Lower leg skin (tissue), 4 donors: ENCODE measurements around the gene TPO. TPM values are rescaled to one million over a fixed set of nuclear protein-coding genes. Genes with fewer than 3 reads are reported as not detected.

Experiments
- DNase-seq, 2 donors: peaks; one replicate each; pipeline ENCODE4 v3.0.0-alpha.2; 2019; ENCODE audit warnings: low spot score in 2 of 2
- H3K4me3 ChIP-seq: fragments of 200-600 bp; sonication (generic); 2 replicates; pipeline ENCODE4 v1.5.1; 2017; ENCODE audit warnings: mild to moderate bottlenecking, low read depth; ENCODE audit not compliant: poor library complexity, severe bottlenecking
- CTCF ChIP-seq, 3 donors: fragments of 450-650 bp; IDR thresholded peaks; one replicate each; pipeline ENCODE4 v1.5.1; 2016; ENCODE audit warnings: antibody characterized with exemption in 3 of 3, mild to moderate bottlenecking in 3 of 3, moderate library complexity in 2 of 3
- POLR2A ChIP-seq, 2 donors: fragments of 450-650 bp; IDR thresholded peaks; one replicate each; pipeline ENCODE4 v1.6.1; 2016 to 2017; ENCODE audit warnings: antibody characterized with exemption in 2 of 2, mild to moderate bottlenecking in 1 of 2, moderate library complexity in 1 of 2
- WGBS, 2 donors: methylation state at CpG; one replicate each; pipeline ENCODE4 v1.1.5; 2018; 5-methylcytosine and 5-hydroxymethylcytosine counted together
- intact Hi-C: fragments of 100-400 bp; cut with DNase I; formaldehyde crosslinking; loops from one replicate; pipeline ENCODE4 v1.15.0; 2023; ENCODE audit warnings: low total_unique reads
- total RNA-seq, 4 donors: library from RNA; depleted of rRNA; stranded (reverse); fragments of >200 nt; gene quantifications; one replicate each; pipeline ENCODE4 v1.1.0, GENCODE V29; 2016

The TPO gene
- total RNA-seq, 4 donors from 2014 or later, result 0.64 to 5.9 (median 2.2) TPM

- peak in 1 of 2 donors; percentile 72 for DNase-seq
- 89 to 94% methylated on average over 22 of the region's 22 CpGs for WGBS, 2 donors
- intact Hi-C loops, result no loop called here
- H3K4me3 ChIP-seq, result no peak overlapping the region
- TF ChIP-seq POLR2A (IDR thresholded peaks at IDR 0.05) (no peak), CTCF (IDR thresholded peaks at IDR 0.05) (no peak)
These were observed 8.9 kb downstream of the TPO start for GRCh38 chr2:1422131-1422530.

- peak in 1 of 2 donors; percentile 45 for DNase-seq
- TF ChIP-seq CTCF (IDR thresholded peaks at IDR 0.05), result no peak
- TF ChIP-seq POLR2A (IDR thresholded peaks at IDR 0.05), result no peak
- WGBS, 2 donors, result 86 to 93% methylated on average over 26 of the region's 26 CpGs
- intact Hi-C loops, result no loop called here
- H3K4me3 ChIP-seq, result no peak overlapping the region
These were observed 9.5 kb downstream of the TPO start for GRCh38 chr2:1422716-1423285.

- no peak for TF ChIP-seq CTCF (IDR thresholded peaks at IDR 0.05)
- no peak for TF ChIP-seq POLR2A (IDR thresholded peaks at IDR 0.05)
- WGBS, 2 donors, result 97 to 100% methylated on average over 3 of the region's 3 CpGs
- intact Hi-C loops, result no loop called here
- peak in 1 of 2 donors; percentile 58 for DNase-seq
- no peak overlapping the region for H3K4me3 ChIP-seq
These were observed 13.8 kb downstream of the TPO start for GRCh38 chr2:1427086-1427485.

GRCh38 chr2:1429895-1430294, 16.6 kb downstream of the TPO start:
- H3K4me3 ChIP-seq, result no peak overlapping the region
- no peak for DNase-seq
- intact Hi-C loops, result no loop called here
- 80 to 96% methylated on average over 2 of the region's 2 CpGs for WGBS, 2 donors
- TF ChIP-seq POLR2A (IDR thresholded peaks at IDR 0.05), result no peak
- no peak for TF ChIP-seq CTCF (IDR thresholded peaks at IDR 0.05)

- no peak for TF ChIP-seq CTCF (IDR thresholded peaks at IDR 0.05)
- no peak for TF ChIP-seq POLR2A (IDR thresholded peaks at IDR 0.05)
- intact Hi-C loops, result no loop called here
- DNase-seq, result peak in 1 of 2 donors; percentile 67
- no peak overlapping the region for H3K4me3 ChIP-seq
- WGBS, 2 donors, result 80 to 90% methylated on average over 1 to 2 of the region's 2 CpGs
These were observed 17.2 kb downstream of the TPO start for GRCh38 chr2:1430491-1430890.

- intact Hi-C loops, result no loop called here
- DNase-seq, result peak in 1 of 2 donors; percentile 57
- WGBS, 2 donors, result 86 to 92% methylated on average over 6 of the region's 6 CpGs
- TF ChIP-seq POLR2A (IDR thresholded peaks at IDR 0.05) (no peak), CTCF (IDR thresholded peaks at IDR 0.05) (no peak)
- no peak overlapping the region for H3K4me3 ChIP-seq
These were observed 18.7 kb downstream of the TPO start for GRCh38 chr2:1431886-1432400.
